HG03442 (cell line): ENCODE measurements around the gene MYBPC1.
"Not testable (repeated sequence)": the region's sequence is repeated elsewhere in the genome, so short reads cannot be mapped to it uniquely, and the experiment has no call there.

Experiments used
- ATAC-seq: cut with Tn5 transposase; IDR thresholded peaks from one replicate; pipeline ENCODE4 v1.9.1; 2021; ENCODE audit warnings: mild to moderate bottlenecking, moderate library complexity; ENCODE audit not compliant: unreplicated experiment

Gene MYBPC1

GRCh38 chr12:101594700-101595099 lies at the start of gene MYBPC1:
TSS of gene MYBPC1 (plus strand) at chr12:101594971. CDS start at chr12:101595071, 100 bp downstream.
- no peak for ATAC-seq

GRCh38 chr12:101551362-101552114 lies 43.2 kb upstream of the MYBPC1 start:
- no peak for ATAC-seq

GRCh38 chr12:101552277-101552676 lies 42.5 kb upstream of the MYBPC1 start:
- ATAC-seq: no peak

GRCh38 chr12:101557094-101557493 lies 37.7 kb upstream of the MYBPC1 start:
- ATAC-seq: no peak

- ATAC-seq: not testable (repeated sequence)
Observed at GRCh38 chr12:101558726-101559125, 36.0 kb upstream of the MYBPC1 start.

GRCh38 chr12:101563212-101563611 lies 31.6 kb upstream of the MYBPC1 start:
- ATAC-seq: no peak

GRCh38 chr12:101564912-101565311 lies 29.9 kb upstream of the MYBPC1 start:
- no peak for ATAC-seq

GRCh38 chr12:101566318-101566717 lies 28.5 kb upstream of the MYBPC1 start:
- no peak for ATAC-seq

- no peak for ATAC-seq
Observed at GRCh38 chr12:101567918-101568317, 26.9 kb upstream of the MYBPC1 start.

- no peak for ATAC-seq
Observed at GRCh38 chr12:101570047-101570446, 24.7 kb upstream of the MYBPC1 start.

GRCh38 chr12:101571105-101571504 lies 23.7 kb upstream of the MYBPC1 start:
- no peak for ATAC-seq

GRCh38 chr12:101573743-101574142 lies 21.0 kb upstream of the MYBPC1 start:
- ATAC-seq: no peak

GRCh38 chr12:101578417-101578816 lies 16.4 kb upstream of the MYBPC1 start:
- no peak for ATAC-seq

GRCh38 chr12:101581190-101581589 lies 13.6 kb upstream of the MYBPC1 start:
- ATAC-seq: no peak

- ATAC-seq: no peak
Observed at GRCh38 chr12:101582937-101583336, 11.8 kb upstream of the MYBPC1 start.

- no peak for ATAC-seq
Observed at GRCh38 chr12:101590383-101590782, 4.4 kb upstream of the MYBPC1 start.

GRCh38 chr12:101591781-101592180 lies 3.0 kb upstream of the MYBPC1 start:
- ATAC-seq: no peak

GRCh38 chr12:101592448-101592847 lies 2.3 kb upstream of the MYBPC1 start:
- no peak for ATAC-seq

- ATAC-seq: no peak
Observed at GRCh38 chr12:101592921-101593320, 1.9 kb upstream of the MYBPC1 start.

- ATAC-seq: no peak
Observed at GRCh38 chr12:101596172-101596571, 1.4 kb downstream of the MYBPC1 start.

- ATAC-seq: no peak
Observed at GRCh38 chr12:101597164-101597563, 2.4 kb downstream of the MYBPC1 start.

GRCh38 chr12:101598483-101598882 lies 3.7 kb downstream of the MYBPC1 start:
- ATAC-seq: no peak

- ATAC-seq: no peak
Observed at GRCh38 chr12:101599311-101599710, 4.5 kb downstream of the MYBPC1 start.
